HepG2 (cell line): ENCODE data around the gene HMX1. TPM values are rescaled to one million over a fixed set of nuclear protein-coding genes. Genes with fewer than 3 reads are reported as not detected.

Experiments
- BCL3 ChIP-seq: sonication (generic); formaldehyde crosslinking; IDR thresholded peaks from 2 replicates; pipeline ENCODE4 v1.5.1; 2020; ENCODE audit warnings: mild to moderate bottlenecking, missing genetic modification reagents, moderate library complexity
- ETS1 ChIP-seq: sonication (generic); formaldehyde crosslinking; IDR thresholded peaks from 2 replicates; pipeline ENCODE4 v1.4.0; 2020; ENCODE audit warnings: missing genetic modification reagents
- FOXK1 ChIP-seq: sonication (generic); formaldehyde crosslinking; IDR thresholded peaks from 2 replicates; pipeline ENCODE4 v1.4.0; 2020; ENCODE audit warnings: low read depth, missing genetic modification reagents, borderline replicate concordance
- GMEB2 ChIP-seq: IDR thresholded peaks from 2 replicates; pipeline ENCODE4 v1.6.1; 2016; ENCODE audit warnings: missing biosample characterization, missing genetic modification reagents, low read depth
- KMT2A ChIP-seq: sonication (generic); formaldehyde crosslinking; IDR thresholded peaks from 2 replicates; pipeline ENCODE4 v1.4.0; 2020; ENCODE audit warnings: missing genetic modification reagents
- MIXL1 ChIP-seq: IDR thresholded peaks from 2 replicates; pipeline ENCODE4 v1.6.1; 2016
- MXD1 ChIP-seq: sonication (generic); formaldehyde crosslinking; IDR thresholded peaks from 2 replicates; pipeline ENCODE4 v1.4.0; 2020; ENCODE audit warnings: mild to moderate bottlenecking, missing genetic modification reagents
- NR2F1 ChIP-seq, 2 experiments: fragments of 450-650 bp in 1 of 2; formaldehyde crosslinking in 1 of 2; IDR thresholded peaks; 2 replicates each; pipeline versions ENCODE4 v1.5.0 to v1.6.1; 2016 to 2020; ENCODE audit warnings: mild to moderate bottlenecking in 1 of 2, missing compliant biosample characterization in 1 of 2, missing genetic modification reagents in 1 of 2, moderate library complexity in 1 of 2
- SRSF9 ChIP-seq: fragments of 200-400 bp; formaldehyde crosslinking; IDR thresholded peaks from 2 replicates; pipeline ENCODE4 v1.6.1; 2018; ENCODE audit warnings: borderline replicate concordance, mild to moderate bottlenecking, low read depth, low read length; ENCODE audit not compliant: insufficient read depth, poor library complexity, severe bottlenecking
- TCF7 ChIP-seq: sonication (generic); IDR thresholded peaks from 2 replicates; pipeline ENCODE4 v1.6.1; 2016; ENCODE audit warnings: antibody characterized with exemption, low read depth
- YEATS4 ChIP-seq: sonication (generic); formaldehyde crosslinking; IDR thresholded peaks from 2 replicates; pipeline ENCODE4 v1.4.0; 2020; ENCODE audit warnings: missing genetic modification reagents, borderline replicate concordance
- ZNF17 ChIP-seq: sonication (generic); formaldehyde crosslinking; IDR thresholded peaks from 2 replicates; pipeline ENCODE4 v1.5.0; 2020; ENCODE audit warnings: mild to moderate bottlenecking, missing genetic modification reagents
- ZNF879 ChIP-seq: sonication (generic); formaldehyde crosslinking; IDR thresholded peaks from 2 replicates; pipeline ENCODE4 v1.8.1; 2023; ENCODE audit warnings: missing genetic modification reagents
- polyA plus RNA-seq, 8 experiments: library from polyadenylated mRNA; depleted of rRNA in 3 of 8; stranded (reverse) in 7 of 8; unstranded in 1 of 8; fragments of >200 nt; fragmentation: Illumina TruSeq in 4 of 8; extraction: Trizol in 4 of 8; gene quantifications; 2 replicates each; pipeline versions ENCODE4 v1.2.1 to v1.2.3, GENCODE V29; 2011 to 2016; ENCODE audit warnings: low read depth in 4 of 8, missing spikeins in 1 of 8, mixed read lengths in 1 of 8; ENCODE audit not compliant: insufficient read depth in 1 of 8
- total RNA-seq, 5 experiments: library from RNA; depleted of rRNA; stranded (reverse); fragments of >200 nt; fragmentation: Illumina TruSeq; extraction: Trizol; gene quantifications; 2 replicates each; pipeline ENCODE4 v1.2.3, GENCODE V29; 2016; ENCODE audit warnings: low read depth in 1 of 5

Gene HMX1
- total and polyA plus RNA-seq, 2 of the 13 experiments (the other 11 are each of a cell fraction or from before 2014, with no cell fraction given) = not detected

- TF ChIP-seq GMEB2 (CRISPR knock-in tag) (no peak), MIXL1 (no peak), YEATS4 (CRISPR knock-in tag) (no peak), ZNF17 (CRISPR knock-in tag) (no peak), BCL3 (CRISPR knock-in tag) (no peak), ETS1 (CRISPR knock-in tag) (no peak), ZNF879 (no peak), SRSF9 (no peak), KMT2A (no peak), MXD1 (CRISPR knock-in tag) (no peak), TCF7 (no peak), FOXK1 (no peak), NR2F1 (CRISPR knock-in tag; IDR thresholded peaks at IDR 0.05) (no peak)
These were observed 14.6 kb downstream of the HMX1 start (continued) for GRCh38 chr4:8856835-8857621.
